Activated CD8-positive, alpha-beta T cell treated with anti-CD3 and anti-CD28 coated beads for 36 hours (primary cell): ENCODE data around the gene LRP10. TPM values are rescaled to one million over a fixed set of nuclear protein-coding genes. Genes with fewer than 3 reads are reported as not detected.

ENCODE experiments used
- ATAC-seq: fragments of 200-7000 bp; cut with Tn5 transposase; one replicate; pipeline ENCODE4 v1.10.0; 2021; ENCODE audit warnings: mild to moderate bottlenecking, moderate library complexity
- CTCF ChIA-PET: fragments of 350-600 bp; sonication (Branson Sonifier 250); formaldehyde crosslinking; loops from one replicate; lab custom pipeline; 2021; ENCODE audit warnings: antibody characterized with exemption; lab: Charles Lee
- POLR2A ChIA-PET: fragments of 350-600 bp; sonication (Branson Sonifier 250); formaldehyde crosslinking; loops from one replicate; lab custom pipeline; 2021; ENCODE audit warnings: antibody characterized with exemption; lab: Charles Lee
- DNase-seq: peaks from one replicate; pipeline ENCODE4 v3.0.0-alpha.2; 2020
- H3K27ac Mint-ChIP-seq: one replicate; pipeline ENCODE4 v1.8.0; 2021; ENCODE audit warnings: mild to moderate bottlenecking, mixed read lengths
- H3K27me3 Mint-ChIP-seq: one replicate; pipeline ENCODE4 v1.8.0; 2021; ENCODE audit warnings: mixed read lengths
- H3K36me3 Mint-ChIP-seq: one replicate; pipeline ENCODE4 v1.8.0; 2021; ENCODE audit warnings: low read depth, mixed read lengths
- H3K4me1 Mint-ChIP-seq: one replicate; pipeline ENCODE4 v1.8.0; 2021; ENCODE audit warnings: low read depth, mixed read lengths
- H3K4me3 Mint-ChIP-seq: one replicate; pipeline ENCODE4 v1.8.0; 2021; ENCODE audit warnings: mild to moderate bottlenecking, moderate library complexity, mixed read lengths
- H3K9me3 Mint-ChIP-seq: one replicate; pipeline ENCODE4 v1.8.0; 2021; ENCODE audit warnings: mixed read lengths
- intact Hi-C: fragments of 100-400 bp; cut with micrococcal nuclease; formaldehyde crosslinking; loops from one replicate; pipeline ENCODE4 v1.10.0; 2022
- total RNA-seq, 2 experiments: library from RNA; stranded (reverse); gene quantifications; one replicate each; pipeline ENCODE4 v1.2.3, GENCODE V29; 2021
- TF ChIP-seq, protein P1 (sequence below): fragments of 200-600 bp; IDR thresholded peaks from one replicate; pipeline ENCODE4 v1.8.0; 2022; ENCODE audit warnings: antibody characterized with exemption, mild to moderate bottlenecking

Gene LRP10
- total RNA-seq, 2 experiments from 2014 or later, result 18.7 to 21.0 TPM

DNA sequence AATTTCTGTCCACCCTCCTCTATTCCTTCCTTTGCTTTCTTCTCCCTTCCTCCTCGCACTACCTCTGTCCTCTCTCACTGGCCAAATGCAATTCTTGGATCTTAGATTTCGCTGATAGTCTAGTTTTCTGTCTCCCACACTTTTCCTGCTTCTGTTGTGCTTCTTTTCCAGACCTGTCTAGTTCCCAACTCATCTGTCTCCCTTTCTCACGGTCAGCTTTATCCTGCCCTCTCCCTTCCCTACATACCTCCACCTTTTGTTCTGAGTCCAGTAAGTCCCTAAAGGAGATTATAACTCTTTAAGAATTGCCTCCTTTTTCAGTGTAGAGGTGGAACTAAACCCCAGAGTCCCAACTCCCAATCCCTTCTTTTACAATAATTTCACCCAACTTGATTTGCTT is 36.0 kb upstream of the LRP10 start:
- Mint-ChIP-seq H3K4me1 (peaks cover 18% of the 10 kb centered on the region), H3K4me3 (no peak overlapping the region), H3K9me3 (no peaks in the 10 kb centered on the region), H3K27ac (no peak overlapping the region), H3K27me3 (peaks cover 10% of the 10 kb centered on the region), H3K36me3 (peaks cover 37% of the 10 kb centered on the region)
- DNase-seq (no peak), ATAC-seq (no peak)
- intact Hi-C loops, result no loop called here
- POLR2A ChIA-PET, result interaction anchor here (1.4 to 2.0 kb wide), 4 partner anchors 12 to 247 kb away, joined by 3 to 7 read pairs (median 5); partner anchors contain the start of genes OXA1L and RBM23
- CTCF ChIA-PET, result interaction anchor here (1.0 to 22.4 kb wide), 3 partner anchors 8 to 22 kb away, joined by 3 to 469 read pairs (median 20); no protein-coding TSS in a partner anchor
- TF ChIP-seq, protein P1, sequence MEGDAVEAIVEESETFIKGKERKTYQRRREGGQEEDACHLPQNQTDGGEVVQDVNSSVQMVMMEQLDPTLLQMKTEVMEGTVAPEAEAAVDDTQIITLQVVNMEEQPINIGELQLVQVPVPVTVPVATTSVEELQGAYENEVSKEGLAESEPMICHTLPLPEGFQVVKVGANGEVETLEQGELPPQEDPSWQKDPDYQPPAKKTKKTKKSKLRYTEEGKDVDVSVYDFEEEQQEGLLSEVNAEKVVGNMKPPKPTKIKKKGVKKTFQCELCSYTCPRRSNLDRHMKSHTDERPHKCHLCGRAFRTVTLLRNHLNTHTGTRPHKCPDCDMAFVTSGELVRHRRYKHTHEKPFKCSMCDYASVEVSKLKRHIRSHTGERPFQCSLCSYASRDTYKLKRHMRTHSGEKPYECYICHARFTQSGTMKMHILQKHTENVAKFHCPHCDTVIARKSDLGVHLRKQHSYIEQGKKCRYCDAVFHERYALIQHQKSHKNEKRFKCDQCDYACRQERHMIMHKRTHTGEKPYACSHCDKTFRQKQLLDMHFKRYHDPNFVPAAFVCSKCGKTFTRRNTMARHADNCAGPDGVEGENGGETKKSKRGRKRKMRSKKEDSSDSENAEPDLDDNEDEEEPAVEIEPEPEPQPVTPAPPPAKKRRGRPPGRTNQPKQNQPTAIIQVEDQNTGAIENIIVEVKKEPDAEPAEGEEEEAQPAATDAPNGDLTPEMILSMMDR, result no peak

DNA sequence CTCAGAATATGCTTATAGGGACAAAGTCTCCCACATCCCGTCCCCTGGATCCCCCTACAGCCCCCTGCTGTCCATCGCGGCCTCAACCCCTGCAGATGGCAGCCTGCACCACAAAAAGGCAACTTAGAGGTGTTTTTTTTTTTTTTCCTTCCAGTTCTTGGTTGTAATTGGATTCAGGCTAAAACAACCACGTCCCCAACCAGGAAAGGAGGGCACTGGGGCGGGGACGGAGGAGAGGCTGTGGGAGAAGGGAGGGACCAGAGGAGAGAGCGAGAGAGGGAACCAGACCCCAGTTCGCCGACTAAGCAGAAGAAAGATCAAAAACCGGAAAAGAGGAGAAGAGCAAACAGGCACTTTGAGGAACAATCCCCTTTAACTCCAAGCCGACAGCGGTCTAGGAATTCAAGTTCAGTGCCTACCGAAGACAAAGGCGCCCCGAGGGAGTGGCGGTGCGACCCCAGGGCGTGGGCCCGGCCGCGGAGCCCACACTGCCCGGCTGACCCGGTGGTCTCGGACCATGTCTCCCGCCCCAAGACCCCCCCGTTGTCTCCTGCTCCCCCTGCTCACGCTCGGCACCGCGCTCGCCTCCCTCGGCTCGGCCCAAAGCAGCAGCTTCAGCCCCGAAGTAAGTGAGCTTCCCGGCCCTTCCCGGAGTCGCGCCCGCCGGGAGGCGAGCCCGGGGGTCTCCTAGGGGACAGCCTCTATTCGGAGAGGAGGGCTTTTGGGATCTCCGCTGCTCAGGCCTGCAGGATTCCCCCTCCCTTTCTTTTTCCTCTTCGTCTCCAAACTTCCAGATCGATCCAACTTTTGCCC is 35.0 kb upstream of the LRP10 start, which contains the start of gene MMP14:
MMP14 (plus strand) TSS at position 285 of the 813 bp plus-strand sequence; CDS start at position 518, 233 bp downstream.
- no peaks in the 10 kb centered on the region for H3K9me3 Mint-ChIP-seq
- DNase-seq (no peak), ATAC-seq (no peak)
- no peak within 1 kb of the TSS for H3K27ac Mint-ChIP-seq
- peaks cover 10% of the 10 kb centered on the region for H3K4me1 Mint-ChIP-seq
- intact Hi-C loops, result no loop called here
- peak within 1 kb of the TSS; percentile 42 for H3K4me3 Mint-ChIP-seq
- POLR2A ChIA-PET, result interaction anchor here (0.6 to 2.0 kb wide), 5 partner anchors 13 to 225 kb away, joined by 4 to 7 read pairs (median 4); partner anchors contain the start of gene OXA1L
- peaks cover 13% of the 10 kb centered on the region for H3K27me3 Mint-ChIP-seq
- TF ChIP-seq, protein P1, result no peak
- H3K36me3 Mint-ChIP-seq, result peaks cover 30% of the 10 kb centered on the region
- CTCF ChIA-PET, result interaction anchor here (0.6 to 22.4 kb wide), 6 partner anchors 12 to 267 kb away, joined by 3 to 469 read pairs (median 6); no protein-coding TSS in a partner anchor

DNA sequence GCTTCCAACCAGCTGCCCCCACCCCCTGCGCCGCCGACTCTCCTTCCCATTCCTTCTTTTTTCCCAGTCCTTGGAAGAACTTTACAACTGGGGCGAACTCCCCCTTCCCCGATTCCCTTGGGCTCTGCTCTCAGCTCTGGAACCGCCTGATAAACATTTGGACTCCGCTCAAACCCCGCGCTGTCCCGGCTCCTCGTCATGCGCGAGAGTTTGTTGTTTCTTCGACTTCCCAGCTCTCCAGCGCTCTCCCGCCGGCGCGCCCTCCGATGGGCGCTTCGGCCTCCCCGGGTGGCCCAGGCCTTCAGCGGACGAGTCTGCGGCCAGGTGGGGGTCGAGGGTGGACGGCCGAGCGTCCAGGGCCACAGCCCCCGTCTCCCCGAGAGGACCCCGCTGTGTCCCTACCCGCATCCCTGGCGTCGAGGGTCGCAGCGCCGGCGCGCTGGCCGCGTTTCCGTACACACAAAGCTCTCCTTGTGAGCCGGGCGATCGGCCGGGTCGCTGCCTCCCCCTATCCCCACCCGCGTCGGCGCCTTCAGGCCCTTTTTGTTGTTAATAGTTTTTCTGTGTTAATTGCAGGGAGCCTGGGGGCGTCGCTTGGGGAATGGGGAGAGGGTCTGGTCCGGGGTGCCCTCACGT is 34.3 kb upstream of the LRP10 start:
- Mint-ChIP-seq H3K27me3 (peaks cover 14% of the 10 kb centered on the region), H3K4me3 (peak overlapping the region; percentile 42), H3K9me3 (no peaks in the 10 kb centered on the region), H3K36me3 (peaks cover 26% of the 10 kb centered on the region), H3K4me1 (peaks cover 9% of the 10 kb centered on the region), H3K27ac (no peak overlapping the region)
- intact Hi-C loops, result no loop called here
- ATAC-seq (peak; percentile 40), DNase-seq (no peak)
- POLR2A ChIA-PET, result interaction anchor here (0.7 to 1.6 kb wide), 3 partner anchors 16 to 225 kb away, joined by 4 read pairs; partner anchors contain the start of gene OXA1L
- TF ChIP-seq, protein P1, result no peak
- CTCF ChIA-PET, result interaction anchor here (1.0 to 22.4 kb wide), 7 partner anchors 9 to 267 kb away, joined by 3 to 469 read pairs (median 4); no protein-coding TSS in a partner anchor

DNA sequence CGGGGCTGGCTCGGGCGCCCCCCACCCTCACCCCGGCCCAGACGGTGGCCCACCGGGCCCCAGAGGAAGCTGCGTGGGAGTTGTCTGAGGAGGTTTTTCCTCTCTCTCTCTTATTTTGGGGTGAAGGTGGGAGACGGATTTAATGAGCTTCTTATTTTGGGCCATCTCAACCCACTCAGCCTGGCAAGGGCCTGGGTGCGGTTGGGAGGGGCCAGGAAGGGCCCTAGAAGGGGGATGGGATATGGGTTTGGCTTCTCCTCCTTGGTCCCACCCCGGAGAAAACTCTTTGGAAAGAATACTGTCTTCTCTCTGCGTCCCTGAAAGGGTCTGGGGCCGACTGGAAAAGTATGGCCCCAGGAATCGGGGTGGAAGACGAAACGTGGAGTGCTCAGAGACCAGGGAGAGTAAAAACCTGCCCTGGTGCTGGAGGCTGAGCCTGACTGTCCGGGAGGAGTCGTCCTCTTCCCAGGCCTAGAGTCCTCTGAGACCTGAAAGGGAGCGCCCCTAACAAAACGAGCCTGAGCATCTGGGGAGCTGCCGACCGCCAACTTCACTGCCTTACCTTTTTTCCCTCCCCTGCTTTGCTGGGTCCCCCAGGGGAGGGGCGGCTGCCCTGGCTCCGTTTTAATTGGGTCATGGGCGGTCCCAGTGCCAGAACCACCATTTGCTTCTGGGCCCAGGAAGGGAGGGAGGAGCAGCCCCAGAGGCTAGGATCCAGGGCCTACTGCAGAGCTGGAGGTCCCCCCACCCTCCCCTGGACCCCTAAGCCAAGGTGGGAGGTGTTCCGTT is 33.6 kb upstream of the LRP10 start:
- CTCF ChIA-PET, result interaction anchor here (1.0 to 22.4 kb wide), 7 partner anchors 10 to 268 kb away, joined by 3 to 469 read pairs (median 4); no protein-coding TSS in a partner anchor
- DNase-seq (no peak), ATAC-seq (peak; percentile 38)
- no peaks in the 10 kb centered on the region for H3K9me3 Mint-ChIP-seq
- peaks cover 26% of the 10 kb centered on the region for H3K36me3 Mint-ChIP-seq
- POLR2A ChIA-PET, result interaction anchor here (0.6 to 1.9 kb wide), 6 partner anchors 8 to 281 kb away, joined by 3 to 9 read pairs (median 4); partner anchors contain the start of gene OXA1L
- intact Hi-C loops, result no loop called here
- peak overlapping the region; percentile 43 for H3K4me3 Mint-ChIP-seq
- TF ChIP-seq, protein P1, result no peak
- peaks cover 14% of the 10 kb centered on the region for H3K27me3 Mint-ChIP-seq
- H3K4me1 Mint-ChIP-seq, result peaks cover 9% of the 10 kb centered on the region
- H3K27ac Mint-ChIP-seq, result no peak overlapping the region
